ENCODE results near the gene MADCAM1.
"Not testable (repeated sequence)": the region's sequence is repeated elsewhere in the genome, so short reads cannot be mapped to it uniquely, and the experiment has no call there.

The MADCAM1 gene

GRCh38 chr19:465056-465816 lies 31.1 kb upstream of the MADCAM1 start:
- DNase-seq: no peak

- no peak for DNase-seq
Observed at GRCh38 chr19:467554-467953, 28.7 kb upstream of the MADCAM1 start.

GRCh38 chr19:468587-469256 lies 27.6 kb upstream of the MADCAM1 start:
- DNase-seq: no peak

GRCh38 chr19:469833-470232 lies 26.5 kb upstream of the MADCAM1 start:
- no peak for DNase-seq

GRCh38 chr19:470701-471100 lies 25.6 kb upstream of the MADCAM1 start:
- no peak for DNase-seq

GRCh38 chr19:472005-472858 lies 24.1 kb upstream of the MADCAM1 start:
- no peak for DNase-seq

GRCh38 chr19:474126-475078 lies 21.9 kb upstream of the MADCAM1 start:
- DNase-seq: no peak

GRCh38 chr19:475360-475759 lies 20.9 kb upstream of the MADCAM1 start:
- no peak for DNase-seq

GRCh38 chr19:478236-478903 lies 17.9 kb upstream of the MADCAM1 start:
- DNase-seq: no peak

GRCh38 chr19:478976-479375 lies 17.3 kb upstream of the MADCAM1 start:
- DNase-seq: peak; percentile 72

- DNase-seq: peak; percentile 42
Observed at GRCh38 chr19:480016-480855, 16.1 kb upstream of the MADCAM1 start.

- not testable (repeated sequence) for DNase-seq
Observed at GRCh38 chr19:481100-481499, 15.2 kb upstream of the MADCAM1 start.

- DNase-seq: no peak
Observed at GRCh38 chr19:482186-483041, 13.9 kb upstream of the MADCAM1 start.

- no peak for DNase-seq
Observed at GRCh38 chr19:483332-484072, 12.8 kb upstream of the MADCAM1 start.

GRCh38 chr19:484494-484893 lies 11.8 kb upstream of the MADCAM1 start:
- DNase-seq: no peak

- DNase-seq: peak; percentile 46
Observed at GRCh38 chr19:485077-485476, 11.2 kb upstream of the MADCAM1 start.

- DNase-seq: peak; percentile 32
Observed at GRCh38 chr19:485583-486236, 10.6 kb upstream of the MADCAM1 start.

Measured in NCI-H1436 (cell line).